Cardiac muscle cell (in vitro differentiated cells and primary cell): ENCODE results near the gene BNC2. TPM values are rescaled to one million over a fixed set of nuclear protein-coding genes. Genes with fewer than 3 reads are reported as not detected.

Source experiments
- DNase-seq, 2 donors: peaks; one replicate each; pipeline versions ENCODE4 v3.0.0 to v3.0.0-alpha.2; 2010 to 2017; ENCODE audit warnings: low read depth in 1 of 2, low spot score in 1 of 2
- H3K27ac ChIP-seq: fragments of 200-600 bp; sonication (generic); 2 replicates; pipeline ENCODE4 v1.5.1; 2016
- H3K27me3 ChIP-seq: fragments of 200-600 bp; sonication (generic); 2 replicates; pipeline ENCODE4 v1.6.0; 2016; ENCODE audit warnings: control low read depth
- H3K36me3 ChIP-seq: fragments of 200-600 bp; sonication (generic); 2 replicates; pipeline ENCODE4 v1.5.1; 2016; ENCODE audit warnings: control low read depth
- H3K4me1 ChIP-seq: fragments of 200-600 bp; sonication (generic); 2 replicates; pipeline ENCODE4 v1.8.1; 2017; ENCODE audit warnings: low read depth, mild to moderate bottlenecking, mixed run types
- H3K4me3 ChIP-seq: fragments of 200-600 bp; sonication (generic); 2 replicates; pipeline ENCODE4 v1.5.1; 2016; ENCODE audit warnings: mild to moderate bottlenecking
- H3K9me3 ChIP-seq: fragments of 200-600 bp; sonication (generic); 2 replicates; pipeline ENCODE4 v1.5.1; 2017; ENCODE audit warnings: low read depth, mild to moderate bottlenecking, control low read depth
- CTCF ChIP-seq: IDR thresholded peaks from 2 replicates; pipeline ENCODE4 v1.5.1; 2012; ENCODE audit warnings: low read depth, mild to moderate bottlenecking, low read length
- polyA plus RNA-seq: library from polyadenylated mRNA; unstranded; fragments of >200 nt; fragmentation: Nextera tagmentation; extraction: Ambion mirVana; gene quantifications from 2 replicates; pipeline ENCODE4 v1.2.1, GENCODE V29; 2016
- total RNA-seq: library from RNA; depleted of rRNA; stranded (reverse); fragments of >200 nt; gene quantifications from 2 replicates; pipeline ENCODE4 v1.2.3, GENCODE V29; 2016

BNC2 gene
- total and polyA plus RNA-seq, 2 experiments from 2014 or later: 0.54 to 0.55 TPM

- peak in 1 of 2 donors; percentile 68 for DNase-seq
- no peak overlapping the region for H3K27ac ChIP-seq
- TF ChIP-seq CTCF: no peak
- H3K4me3 ChIP-seq: no peak overlapping the region
- H3K9me3 ChIP-seq: no peaks in the 10 kb centered on the region
- H3K27me3 ChIP-seq: peaks cover 21% of the 10 kb centered on the region
- H3K4me1 ChIP-seq: no peaks in the 10 kb centered on the region
- H3K36me3 ChIP-seq: no peaks in the 10 kb centered on the region
Measured at GRCh38 chr9:16611983-16612382, 258.5 kb downstream of the BNC2 start.

- no peaks in the 10 kb centered on the region for H3K4me1 ChIP-seq
- no peaks in the 10 kb centered on the region for H3K36me3 ChIP-seq
- peak in 1 of 2 donors; percentile 40 for DNase-seq
- H3K4me3 ChIP-seq: no peak overlapping the region
- TF ChIP-seq CTCF: no peak
- H3K9me3 ChIP-seq: no peaks in the 10 kb centered on the region
- no peak overlapping the region for H3K27ac ChIP-seq
- peaks cover 21% of the 10 kb centered on the region for H3K27me3 ChIP-seq
Measured at GRCh38 chr9:16611001-16611400, 259.5 kb downstream of the BNC2 start.

GRCh38 chr9:16610538-16610937, 259.9 kb downstream of the BNC2 start:
- no peaks in the 10 kb centered on the region for H3K9me3 ChIP-seq
- no peak for DNase-seq
- H3K4me1 ChIP-seq: no peaks in the 10 kb centered on the region
- no peak overlapping the region for H3K27ac ChIP-seq
- no peak for TF ChIP-seq CTCF
- H3K4me3 ChIP-seq: no peak overlapping the region
- H3K36me3 ChIP-seq: no peaks in the 10 kb centered on the region
- H3K27me3 ChIP-seq: peaks cover 21% of the 10 kb centered on the region

- Histone ChIP-seq H3K4me3 (no peak overlapping the region), H3K4me1 (no peaks in the 10 kb centered on the region), H3K9me3 (no peaks in the 10 kb centered on the region), H3K27me3 (peaks cover 21% of the 10 kb centered on the region), H3K36me3 (no peaks in the 10 kb centered on the region), H3K27ac (no peak overlapping the region)
- DNase-seq: no peak
- TF ChIP-seq CTCF: no peak
Measured at GRCh38 chr9:16608906-16609305, 261.6 kb downstream of the BNC2 start.

GRCh38 chr9:16602494-16602893, 268.0 kb downstream of the BNC2 start:
- H3K36me3 ChIP-seq: no peaks in the 10 kb centered on the region
- no peaks in the 10 kb centered on the region for H3K9me3 ChIP-seq
- H3K27ac ChIP-seq: no peak overlapping the region

More at GRCh38 chr9:16602494-16602893, 268.0 kb downstream of the BNC2 start:
- no peak for DNase-seq
- peaks cover 7% of the 10 kb centered on the region for H3K27me3 ChIP-seq
- TF ChIP-seq CTCF: no peak
- H3K4me1 ChIP-seq: no peaks in the 10 kb centered on the region
- H3K4me3 ChIP-seq: no peak overlapping the region
